ENCODE data around the gene HMCN2.

GRCh38 chr9:130276121-130276520, 10.6 kb downstream of the HMCN2 start:
- no peak for TF ChIP-seq CTCF (IDR thresholded peaks at IDR 0.05)
- TF ChIP-seq EP300 (IDR thresholded peaks at IDR 0.05) = no peak

Measured in ovary (tissue), 3 donors.